ENCODE results near the gene LIPE. TPM values are rescaled to one million over a fixed set of nuclear protein-coding genes. Genes with fewer than 3 reads are reported as not detected.

LIPE gene
- polyA plus RNA-seq, 1 experiment, result 3.3 TPM

DNA sequence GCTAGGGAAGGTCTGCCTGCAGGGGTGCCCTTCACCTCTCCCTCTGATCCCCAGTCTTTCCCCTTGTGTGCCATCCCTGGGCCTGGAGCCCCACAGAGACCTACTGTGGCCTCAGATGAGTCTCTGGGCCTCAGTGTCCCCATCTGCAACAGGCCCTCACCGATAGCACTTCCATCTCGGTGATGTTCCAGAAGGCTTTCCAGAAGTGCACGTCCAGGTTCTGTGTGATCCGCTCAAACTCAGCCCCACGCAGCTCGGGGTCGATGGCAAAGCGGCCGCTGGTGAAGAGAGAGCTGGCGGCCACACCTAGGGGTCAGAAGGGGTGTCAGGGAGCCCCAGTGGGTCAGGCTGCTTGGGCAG is 19.4 kb downstream of the LIPE start:
- no peak for DNase-seq (ENCODE audit: low read depth)
- TF ChIP-seq, protein P1, sequence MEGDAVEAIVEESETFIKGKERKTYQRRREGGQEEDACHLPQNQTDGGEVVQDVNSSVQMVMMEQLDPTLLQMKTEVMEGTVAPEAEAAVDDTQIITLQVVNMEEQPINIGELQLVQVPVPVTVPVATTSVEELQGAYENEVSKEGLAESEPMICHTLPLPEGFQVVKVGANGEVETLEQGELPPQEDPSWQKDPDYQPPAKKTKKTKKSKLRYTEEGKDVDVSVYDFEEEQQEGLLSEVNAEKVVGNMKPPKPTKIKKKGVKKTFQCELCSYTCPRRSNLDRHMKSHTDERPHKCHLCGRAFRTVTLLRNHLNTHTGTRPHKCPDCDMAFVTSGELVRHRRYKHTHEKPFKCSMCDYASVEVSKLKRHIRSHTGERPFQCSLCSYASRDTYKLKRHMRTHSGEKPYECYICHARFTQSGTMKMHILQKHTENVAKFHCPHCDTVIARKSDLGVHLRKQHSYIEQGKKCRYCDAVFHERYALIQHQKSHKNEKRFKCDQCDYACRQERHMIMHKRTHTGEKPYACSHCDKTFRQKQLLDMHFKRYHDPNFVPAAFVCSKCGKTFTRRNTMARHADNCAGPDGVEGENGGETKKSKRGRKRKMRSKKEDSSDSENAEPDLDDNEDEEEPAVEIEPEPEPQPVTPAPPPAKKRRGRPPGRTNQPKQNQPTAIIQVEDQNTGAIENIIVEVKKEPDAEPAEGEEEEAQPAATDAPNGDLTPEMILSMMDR (IDR thresholded peaks at IDR 0.05; ENCODE audit: insufficient read depth, low read depth, low read length), result no peak
- no peaks in the 10 kb centered on the region for H3K27me3 ChIP-seq (ENCODE audit: control insufficient read depth, insufficient read depth, low read length)
- POLR2A ChIA-PET, result no interaction called here
- CTCF ChIA-PET, result interaction anchor here (0.6 to 1.6 kb wide), 2 partner anchors 11 to 27 kb away, joined by 3 to 4 read pairs; no protein-coding TSS in a partner anchor
- peaks cover 4% of the 10 kb centered on the region for H3K36me3 ChIP-seq (ENCODE audit: control insufficient read depth, insufficient read depth, low read length)
- H3K4me3 ChIP-seq (ENCODE audit: low read depth, low read length), result no peak overlapping the region

DNA sequence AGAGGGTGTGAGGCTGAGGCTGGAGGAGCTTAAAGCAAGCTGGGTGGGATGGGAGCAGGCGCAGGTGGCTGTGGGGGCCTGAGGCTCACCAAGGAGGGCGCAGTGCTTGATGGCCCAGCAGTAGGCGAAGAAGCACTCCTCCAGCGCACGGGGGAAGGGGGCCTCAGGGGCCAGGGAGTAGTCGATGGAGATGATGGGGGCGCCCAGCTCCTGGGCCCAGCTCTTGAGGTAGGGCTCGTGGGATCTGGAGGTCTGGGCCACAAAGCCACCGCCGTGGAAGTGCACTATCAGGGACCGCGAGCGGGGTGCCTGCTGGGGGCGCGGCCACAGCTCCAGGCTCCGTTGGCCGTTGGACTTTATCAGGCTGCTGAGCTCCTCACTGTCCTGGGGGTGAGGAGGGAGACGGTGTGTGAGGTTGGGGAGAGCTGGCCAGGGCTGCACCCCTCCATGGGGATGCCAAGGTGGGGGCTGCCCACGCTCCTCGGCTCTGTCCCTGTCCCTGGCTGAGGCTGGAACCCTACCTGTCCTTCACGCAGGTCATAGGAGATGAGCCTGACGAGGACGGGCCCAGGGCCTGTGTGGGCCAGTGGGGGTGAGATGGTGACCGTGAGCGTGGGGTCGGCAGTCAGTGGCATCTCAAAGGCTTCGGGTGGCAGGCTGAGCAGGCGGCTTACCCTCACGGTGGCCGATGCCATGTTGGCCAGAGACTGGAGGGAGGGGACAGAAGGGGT is 19.9 kb downstream of the LIPE start:
- ChIA-PET CTCF (interaction anchor here (0.5 to 1.6 kb wide), 3 partner anchors 9 to 33 kb away, joined by 3 to 4 read pairs (median 3); no protein-coding TSS in a partner anchor), POLR2A (no interaction called here)
- Histone ChIP-seq H3K4me3 (ENCODE audit: low read depth, low read length) (no peak overlapping the region), H3K36me3 (ENCODE audit: control insufficient read depth, insufficient read depth, low read length) (peaks cover 4% of the 10 kb centered on the region), H3K27me3 (ENCODE audit: control insufficient read depth, insufficient read depth, low read length) (no peaks in the 10 kb centered on the region)
- TF ChIP-seq, protein P1 (IDR thresholded peaks at IDR 0.05; ENCODE audit: insufficient read depth, low read depth, low read length), result no peak
- no peak for DNase-seq (ENCODE audit: low read depth)

DNA sequence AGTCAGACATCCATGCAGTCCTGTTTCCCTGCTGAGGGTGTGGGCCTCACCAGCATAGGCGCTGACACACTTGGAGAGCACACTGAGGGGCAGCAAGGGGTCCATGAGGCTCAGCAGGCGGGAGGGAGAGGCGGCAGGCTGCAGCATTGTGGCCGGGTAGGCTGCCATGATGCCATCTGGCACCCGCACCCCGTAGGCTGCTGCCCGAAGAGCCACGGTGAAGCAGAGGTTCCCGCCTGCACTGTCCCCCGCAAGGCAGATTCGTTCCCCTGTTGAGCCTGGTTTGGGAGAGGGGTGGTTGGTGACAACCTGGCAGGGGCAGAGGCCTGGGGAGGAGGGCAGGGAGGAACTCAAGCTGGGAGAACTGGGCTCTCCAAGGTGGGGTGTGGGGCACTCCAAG is 21.1 kb downstream of the LIPE start:
- no peak for DNase-seq (ENCODE audit: low read depth)
- Histone ChIP-seq H3K4me3 (ENCODE audit: low read depth, low read length) (no peak overlapping the region), H3K27me3 (ENCODE audit: control insufficient read depth, insufficient read depth, low read length) (no peaks in the 10 kb centered on the region), H3K36me3 (ENCODE audit: control insufficient read depth, insufficient read depth, low read length) (peaks cover 4% of the 10 kb centered on the region)
- TF ChIP-seq, protein P1 (IDR thresholded peaks at IDR 0.05; ENCODE audit: insufficient read depth, low read depth, low read length), result no peak
- POLR2A ChIA-PET, result no interaction called here
- CTCF ChIA-PET, result interaction anchor here (1.0 to 1.2 kb wide), 2 partner anchors 10 to 34 kb away, joined by 3 read pairs; no protein-coding TSS in a partner anchor

DNA sequence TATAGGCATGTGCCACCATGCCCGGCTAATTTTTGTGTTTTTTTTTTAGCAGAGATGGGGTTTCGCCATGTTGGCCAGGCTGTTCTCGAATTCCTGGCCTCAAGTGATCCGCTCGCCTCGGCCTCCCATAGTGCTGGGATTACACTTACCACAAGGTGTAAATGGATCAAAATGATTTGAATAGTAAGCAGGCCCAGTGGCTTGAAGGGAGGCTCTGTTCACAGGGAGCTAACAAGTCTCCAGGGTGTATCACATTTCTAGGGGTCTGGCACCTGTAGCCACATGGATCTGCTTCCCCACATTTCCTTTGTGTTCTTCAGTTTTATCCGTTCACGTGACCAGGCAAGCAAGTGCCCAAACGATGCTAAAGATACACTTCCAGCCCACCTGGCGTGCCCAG is 23.6 kb downstream of the LIPE start:
- Histone ChIP-seq H3K4me3 (ENCODE audit: low read depth, low read length) (no peak overlapping the region), H3K27me3 (ENCODE audit: control insufficient read depth, insufficient read depth, low read length) (no peaks in the 10 kb centered on the region), H3K36me3 (ENCODE audit: control insufficient read depth, insufficient read depth, low read length) (peaks cover 4% of the 10 kb centered on the region)
- ChIA-PET CTCF (no interaction called here), POLR2A (no interaction called here)
- DNase-seq (ENCODE audit: low read depth), result no peak
- TF ChIP-seq, protein P1 (IDR thresholded peaks at IDR 0.05; ENCODE audit: insufficient read depth, low read depth, low read length), result no peak

DNA sequence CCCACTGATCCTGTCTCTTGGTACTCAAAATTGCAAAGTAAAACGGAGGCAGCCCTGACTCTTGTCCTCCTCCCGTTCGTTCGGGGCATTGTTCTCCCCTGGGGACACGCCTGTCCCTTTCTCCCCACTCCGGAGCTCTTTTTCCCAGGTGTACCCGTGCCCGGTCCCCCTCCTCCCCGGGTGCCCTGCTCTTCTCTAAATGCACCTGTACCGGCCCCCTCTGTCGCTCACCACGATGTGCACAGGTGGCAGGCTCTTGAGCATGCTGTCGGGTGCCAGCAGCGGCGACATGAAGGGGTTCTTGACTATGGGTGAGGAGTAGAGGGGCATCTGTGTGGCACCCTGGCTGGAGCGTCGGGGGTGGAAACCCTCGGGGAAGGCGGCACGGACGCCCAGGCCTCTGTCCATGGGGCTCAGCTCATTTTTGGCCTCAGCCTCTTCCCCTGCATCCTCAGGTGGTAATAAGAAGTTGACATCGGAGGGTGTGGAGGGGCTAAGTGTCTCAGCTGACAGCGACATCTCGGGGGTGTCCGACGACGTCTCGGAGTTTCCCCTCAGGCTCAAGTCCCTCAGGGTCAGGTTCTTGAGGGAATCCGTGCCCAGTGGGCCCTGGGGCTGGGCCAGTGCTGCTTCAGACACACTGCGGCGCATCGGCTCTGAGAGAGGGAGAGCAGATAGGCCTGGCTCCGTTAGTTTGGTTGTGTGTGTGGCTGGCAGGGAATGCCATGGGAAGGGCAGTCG is 24.6 kb downstream of the LIPE start:
- CTCF ChIA-PET, result interaction anchor here (1.2 to 2.8 kb wide), 3 partner anchors 10 to 293 kb away, joined by 5 to 14 read pairs (median 13); no protein-coding TSS in a partner anchor
- POLR2A ChIA-PET, result no interaction called here
- Histone ChIP-seq H3K4me3 (ENCODE audit: low read depth, low read length) (peak overlapping the region; percentile 45), H3K36me3 (ENCODE audit: control insufficient read depth, insufficient read depth, low read length) (peaks cover 1% of the 10 kb centered on the region), H3K27me3 (ENCODE audit: control insufficient read depth, insufficient read depth, low read length) (no peaks in the 10 kb centered on the region)
- no peak for DNase-seq (ENCODE audit: low read depth)
- TF ChIP-seq, protein P1 (IDR thresholded peaks at IDR 0.05; ENCODE audit: insufficient read depth, low read depth, low read length), result no peak
